Keratinocyte (primary cell): Measurements from ENCODE around the gene CANT1. TPM values are rescaled to one million over a fixed set of nuclear protein-coding genes. Genes with fewer than 3 reads are reported as not detected.

Source experiments
- DNase-seq: peaks from one replicate; pipeline ENCODE4 v3.0.0-alpha.2; 2011; ENCODE audit warnings: low read depth, missing footprints, low spot score
- FAIRE-seq: peaks from 2 replicates; lab custom pipeline; 2011; peaks lifted over from hg19 to GRCh38; lab: Jason Lieb, UNC
- H2AFZ ChIP-seq: 2 replicates; pipeline ENCODE4 v1.6.0; 2012; ENCODE audit warnings: low read length, control low read depth, inconsistent platforms; ENCODE audit not compliant: control insufficient read depth
- H3K27ac ChIP-seq: 2 replicates; pipeline ENCODE4 v1.5.1; 2011; ENCODE audit warnings: low read length; ENCODE audit not compliant: control insufficient read depth, insufficient read depth
- H3K27me3 ChIP-seq: 3 replicates; pipeline ENCODE4 v1.6.0; 2011; ENCODE audit warnings: low read length; ENCODE audit not compliant: control insufficient read depth, insufficient read depth; ENCODE audit errors: extremely low read depth
- H3K36me3 ChIP-seq, 2 experiments: 2 replicates in 1 of 2; 3 replicates in 1 of 2; pipeline ENCODE4 v1.5.1; 2011; ENCODE audit warnings: low read length in 2 of 2, mild to moderate bottlenecking in 1 of 2; ENCODE audit not compliant: control insufficient read depth in 2 of 2, insufficient read depth in 2 of 2; ENCODE audit errors: extremely low read depth in 1 of 2
- H3K4me1 ChIP-seq: 3 replicates; pipeline ENCODE4 v1.5.1; 2011; ENCODE audit warnings: low read length; ENCODE audit not compliant: control insufficient read depth, insufficient read depth; ENCODE audit errors: extremely low read depth
- H3K4me2 ChIP-seq: 3 replicates; pipeline ENCODE4 v1.6.0; 2011; ENCODE audit warnings: low read depth, low read length; ENCODE audit not compliant: control insufficient read depth, insufficient read depth; ENCODE audit errors: extremely low read depth
- H3K4me3 ChIP-seq, 3 experiments: fragments of 200-600 bp in 1 of 3; sonication (generic) in 1 of 3; 2 replicates in 2 of 3; 3 replicates in 1 of 3; pipeline ENCODE4 v1.5.1; 2011 to 2016; ENCODE audit warnings: low read length in 3 of 3, mild to moderate bottlenecking in 3 of 3, control low read depth in 2 of 3, inconsistent platforms in 1 of 3, low read depth in 1 of 3, mixed read lengths in 1 of 3, mixed run types in 1 of 3, moderate library complexity in 1 of 3; ENCODE audit not compliant: control insufficient read depth in 2 of 3, insufficient read depth in 2 of 3; ENCODE audit errors: extremely low read depth in 1 of 3
- H3K79me2 ChIP-seq: 2 replicates; pipeline ENCODE4 v1.6.0; 2012; ENCODE audit warnings: low read length; ENCODE audit not compliant: control insufficient read depth, insufficient read depth
- H3K9ac ChIP-seq: 3 replicates; pipeline ENCODE4 v1.6.0; 2011; ENCODE audit warnings: low read length; ENCODE audit not compliant: control insufficient read depth, insufficient read depth; ENCODE audit errors: extremely low read depth
- H3K9me1 ChIP-seq: 3 replicates; pipeline ENCODE4 v1.6.0; 2011; ENCODE audit warnings: low read length; ENCODE audit not compliant: control insufficient read depth, insufficient read depth; ENCODE audit errors: extremely low read depth
- H3K9me3 ChIP-seq: 2 replicates; pipeline ENCODE4 v1.5.1; 2012; ENCODE audit warnings: low read depth, low read length; ENCODE audit not compliant: control insufficient read depth
- H4K20me1 ChIP-seq: 3 replicates; pipeline ENCODE4 v1.6.0; 2011; ENCODE audit warnings: low read length; ENCODE audit not compliant: control insufficient read depth, insufficient read depth; ENCODE audit errors: extremely low read depth
- EZH2 ChIP-seq: IDR thresholded peaks from one replicate; pipeline ENCODE4 v1.6.1; 2012; ENCODE audit warnings: inconsistent platforms, mild to moderate bottlenecking, low read length, moderate library complexity
- dilution Hi-C: fragments of 300-500 bp; cut with MboI; formaldehyde crosslinking; loops from one replicate; pipeline ENCODE4 v1.7.0; 2020; ENCODE audit warnings: low sequenced_read_pairs; ENCODE audit not compliant: extremely low pct_ligation_motif_present
- polyA plus RNA-seq, 5 experiments: library from polyadenylated mRNA; depleted of rRNA in 3 of 5; stranded (reverse) in 3 of 5; stranded (forward) in 1 of 5; unstranded in 1 of 5; fragments of >200 nt; gene quantifications; 1 replicate in 1 of 5; 2 replicates in 3 of 5; 3 replicates in 1 of 5; pipeline versions ENCODE4 v1.2.1 to v1.2.3, GENCODE V29; 2011 to 2012; ENCODE audit warnings: missing spikeins in 2 of 5, low read depth in 1 of 5, low replicate concordance in 1 of 5
- TF ChIP-seq, protein P1 (sequence below), 3 experiments: IDR thresholded peaks in 1 of 3; conservative IDR thresholded peaks in 1 of 3; optimal IDR thresholded peaks in 1 of 3; 2 replicates in 2 of 3; 3 replicates in 1 of 3; pipeline versions ENCODE3 to v1.5.1; 2011; ENCODE audit warnings: low read length in 3 of 3, mild to moderate bottlenecking in 3 of 3, moderate library complexity in 2 of 3, control low read depth in 1 of 3, inconsistent platforms in 1 of 3; ENCODE audit not compliant: insufficient read depth in 2 of 3; ENCODE audit errors: extremely low read depth in 1 of 3

Gene CANT1
- polyA plus RNA-seq, 1 donor (not counting 4 experiments of a cell fraction or from before 2014, with no cell fraction given): 53.2 TPM

- H3K4me2 ChIP-seq: no peak overlapping the region
- H3K4me3 ChIP-seq: no peak overlapping the region
- FAIRE-seq (no peak), DNase-seq (no peak)
- H3K4me1 ChIP-seq: peaks cover 20% of the 10 kb centered on the region
- H3K9ac ChIP-seq: no peak overlapping the region
- peaks cover 70% of the 10 kb centered on the region for H3K79me2 ChIP-seq
- peaks cover 5% of the 10 kb centered on the region for H3K9me1 ChIP-seq
- no peak for TF ChIP-seq EZH2
- TF ChIP-seq, protein P1, sequence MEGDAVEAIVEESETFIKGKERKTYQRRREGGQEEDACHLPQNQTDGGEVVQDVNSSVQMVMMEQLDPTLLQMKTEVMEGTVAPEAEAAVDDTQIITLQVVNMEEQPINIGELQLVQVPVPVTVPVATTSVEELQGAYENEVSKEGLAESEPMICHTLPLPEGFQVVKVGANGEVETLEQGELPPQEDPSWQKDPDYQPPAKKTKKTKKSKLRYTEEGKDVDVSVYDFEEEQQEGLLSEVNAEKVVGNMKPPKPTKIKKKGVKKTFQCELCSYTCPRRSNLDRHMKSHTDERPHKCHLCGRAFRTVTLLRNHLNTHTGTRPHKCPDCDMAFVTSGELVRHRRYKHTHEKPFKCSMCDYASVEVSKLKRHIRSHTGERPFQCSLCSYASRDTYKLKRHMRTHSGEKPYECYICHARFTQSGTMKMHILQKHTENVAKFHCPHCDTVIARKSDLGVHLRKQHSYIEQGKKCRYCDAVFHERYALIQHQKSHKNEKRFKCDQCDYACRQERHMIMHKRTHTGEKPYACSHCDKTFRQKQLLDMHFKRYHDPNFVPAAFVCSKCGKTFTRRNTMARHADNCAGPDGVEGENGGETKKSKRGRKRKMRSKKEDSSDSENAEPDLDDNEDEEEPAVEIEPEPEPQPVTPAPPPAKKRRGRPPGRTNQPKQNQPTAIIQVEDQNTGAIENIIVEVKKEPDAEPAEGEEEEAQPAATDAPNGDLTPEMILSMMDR (optimal IDR thresholded peaks at IDR 0.05 in 1 of 3, IDR thresholded peaks at IDR 0.05 in 1 of 3, conservative IDR thresholded peaks at IDR 0.05 in 1 of 3; ENCODE audit: extremely low read depth in 1 of 3, insufficient read depth in 2 of 3, low read length in 3 of 3): no peak
- H4K20me1 ChIP-seq: peaks cover 12% of the 10 kb centered on the region
- no peaks in the 10 kb centered on the region for H3K27me3 ChIP-seq
- no peak overlapping the region for H2AFZ ChIP-seq
- peak overlapping the region; percentile 8 for H3K27ac ChIP-seq
- no peaks in the 10 kb centered on the region for H3K9me3 ChIP-seq
- dilution Hi-C loops: no loop called here
- peaks cover 43 to 53% of the 10 kb centered on the region in 2 experiments for H3K36me3 ChIP-seq
Measured at GRCh38 chr17:78996781-78997201, 12.8 kb downstream of the CANT1 start.

DNA sequence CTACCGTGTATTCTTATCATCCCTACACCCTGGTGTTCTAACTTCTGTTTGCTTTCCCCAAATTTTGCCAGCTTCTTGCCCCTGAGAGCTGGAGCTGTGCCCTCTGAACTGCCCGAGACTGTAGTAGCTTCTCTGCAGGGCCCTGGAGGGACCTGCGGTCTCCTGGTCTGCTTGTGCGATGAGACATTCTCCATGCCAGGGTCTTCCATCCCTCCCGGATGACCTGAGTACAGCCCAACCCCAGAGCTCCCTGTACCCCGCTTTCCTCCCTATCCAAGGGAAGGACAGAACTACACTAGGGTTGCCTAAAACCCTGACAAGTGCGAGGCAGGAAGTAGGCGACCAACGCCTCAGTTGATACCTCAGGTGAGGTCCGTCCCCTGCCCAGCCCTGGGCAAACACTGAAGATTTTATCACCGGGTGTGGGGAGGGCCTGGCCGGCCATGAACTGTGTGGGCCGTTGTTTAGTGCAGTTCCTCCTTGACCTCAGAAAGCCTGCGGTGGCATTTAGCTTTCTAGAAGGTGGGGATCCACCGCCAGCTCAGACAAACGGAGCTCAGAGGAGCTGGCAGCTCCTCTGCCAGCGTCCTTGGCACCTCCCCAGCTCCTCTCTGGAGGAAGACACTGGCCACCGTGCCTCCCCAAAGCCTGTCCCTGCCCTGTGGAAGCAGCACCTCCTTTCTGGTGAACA, 13.7 kb downstream of the CANT1 start:
- Histone ChIP-seq H3K4me3 (no peak overlapping the region), H3K27me3 (no peaks in the 10 kb centered on the region), H2AFZ (no peak overlapping the region), H3K27ac (no peak overlapping the region), H3K4me2 (no peak overlapping the region), H3K9me3 (no peaks in the 10 kb centered on the region), H4K20me1 (peaks cover 12% of the 10 kb centered on the region), H3K4me1 (peaks cover 20% of the 10 kb centered on the region), H3K9me1 (peaks cover 5% of the 10 kb centered on the region), H3K9ac (no peak overlapping the region), H3K79me2 (peaks cover 65% of the 10 kb centered on the region), H3K36me3 (peaks cover 50 to 60% of the 10 kb centered on the region in 2 experiments)
- FAIRE-seq (no peak), DNase-seq (no peak)
- dilution Hi-C loops: no loop called here
- TF ChIP-seq, protein P1 (optimal IDR thresholded peaks at IDR 0.05 in 1 of 3, IDR thresholded peaks at IDR 0.05 in 1 of 3, conservative IDR thresholded peaks at IDR 0.05 in 1 of 3; ENCODE audit: extremely low read depth in 1 of 3, insufficient read depth in 2 of 3, low read length in 3 of 3): no peak
- TF ChIP-seq EZH2: no peak
